ENCODE data around the gene LRCH1. TPM values are rescaled to one million over a fixed set of nuclear protein-coding genes. Genes with fewer than 3 reads are reported as not detected.

Gene LRCH1
- total RNA-seq, 1 experiment from 2014 or later, result 16.5 TPM

DNA sequence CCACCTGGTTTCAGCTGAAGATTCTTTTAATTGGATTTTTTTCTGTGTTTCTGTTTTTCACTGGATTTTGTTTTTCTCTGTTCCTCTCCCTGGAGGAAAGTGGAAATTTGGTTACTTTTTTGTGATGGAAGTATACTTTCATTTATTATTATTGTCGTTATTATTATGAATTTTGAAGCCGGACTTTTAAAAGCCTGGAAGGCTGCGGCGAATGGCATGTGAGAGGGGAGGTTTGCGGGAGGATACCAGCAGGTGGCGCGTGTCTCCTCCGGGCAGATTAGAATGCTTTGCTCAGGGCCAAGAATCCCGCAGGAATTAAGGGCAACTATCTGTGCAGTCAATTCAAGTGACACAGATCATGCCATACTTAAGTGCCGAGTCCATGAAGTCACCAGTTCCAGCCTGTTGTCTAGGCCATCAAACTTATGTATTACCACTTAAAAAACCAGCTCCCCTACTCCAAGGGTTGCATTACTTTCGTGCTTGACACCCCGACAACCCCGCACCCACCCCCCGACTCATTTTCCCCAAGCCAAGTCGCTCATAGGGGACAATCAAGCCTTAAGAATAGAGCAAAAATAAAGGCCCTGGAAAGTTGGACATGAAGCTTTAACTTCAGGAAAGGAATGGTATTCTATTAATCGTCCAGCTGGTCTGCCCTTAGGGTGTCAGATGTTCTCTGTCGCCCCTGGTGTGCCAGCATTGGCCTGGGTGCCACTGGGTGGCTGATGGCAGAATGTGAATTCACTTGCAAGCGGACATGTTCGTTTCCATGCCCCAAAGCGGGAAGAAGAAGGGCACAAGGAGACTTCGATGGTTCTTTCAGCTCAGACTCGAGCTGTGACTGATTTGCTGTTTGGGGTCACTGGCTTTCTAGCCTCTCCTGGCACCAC is 1.3 kb upstream of the LRCH1 start:
- Mint-ChIP-seq H3K27ac (ENCODE audit: low read depth, unreplicated experiment) (no peak overlapping the region), H3K4me3 (ENCODE audit: unreplicated experiment) (peak overlapping the region; percentile 48), H3K9me3 (ENCODE audit: unreplicated experiment) (no peaks in the 10 kb centered on the region), H3K36me3 (ENCODE audit: insufficient read depth, unreplicated experiment) (peaks cover 4% of the 10 kb centered on the region), H3K4me1 (ENCODE audit: insufficient read depth, unreplicated experiment) (peaks cover 27% of the 10 kb centered on the region), H3K27me3 (ENCODE audit: insufficient read depth, unreplicated experiment) (no peaks in the 10 kb centered on the region)
- CTCF ChIA-PET, result interaction anchor here (0.5 to 3.9 kb wide), 58 partner anchors 10 to 1983 kb away, joined by 3 to 57 read pairs (median 5); no protein-coding TSS in a partner anchor
- intact Hi-C loops (cut with micrococcal nuclease), result loop anchor here (1.0 to 5.0 kb wide), 3 partner anchors 59 to 246 kb away; partner anchors contain the start of gene ESD
- DNase-seq (ENCODE audit: unreplicated experiment), result peak; percentile 77
- POLR2A ChIA-PET, result interaction anchor here (0.7 to 3.7 kb wide), 17 partner anchors 21 to 170 kb away, joined by 3 to 40 read pairs (median 5); no protein-coding TSS in a partner anchor
- BruUV-seq (replicated peaks), result no TSS peak
- TF ChIP-seq, protein P1, sequence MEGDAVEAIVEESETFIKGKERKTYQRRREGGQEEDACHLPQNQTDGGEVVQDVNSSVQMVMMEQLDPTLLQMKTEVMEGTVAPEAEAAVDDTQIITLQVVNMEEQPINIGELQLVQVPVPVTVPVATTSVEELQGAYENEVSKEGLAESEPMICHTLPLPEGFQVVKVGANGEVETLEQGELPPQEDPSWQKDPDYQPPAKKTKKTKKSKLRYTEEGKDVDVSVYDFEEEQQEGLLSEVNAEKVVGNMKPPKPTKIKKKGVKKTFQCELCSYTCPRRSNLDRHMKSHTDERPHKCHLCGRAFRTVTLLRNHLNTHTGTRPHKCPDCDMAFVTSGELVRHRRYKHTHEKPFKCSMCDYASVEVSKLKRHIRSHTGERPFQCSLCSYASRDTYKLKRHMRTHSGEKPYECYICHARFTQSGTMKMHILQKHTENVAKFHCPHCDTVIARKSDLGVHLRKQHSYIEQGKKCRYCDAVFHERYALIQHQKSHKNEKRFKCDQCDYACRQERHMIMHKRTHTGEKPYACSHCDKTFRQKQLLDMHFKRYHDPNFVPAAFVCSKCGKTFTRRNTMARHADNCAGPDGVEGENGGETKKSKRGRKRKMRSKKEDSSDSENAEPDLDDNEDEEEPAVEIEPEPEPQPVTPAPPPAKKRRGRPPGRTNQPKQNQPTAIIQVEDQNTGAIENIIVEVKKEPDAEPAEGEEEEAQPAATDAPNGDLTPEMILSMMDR (IDR thresholded peaks at IDR 0.05; ENCODE audit: unreplicated experiment), result peak; percentile 83

GRCh38 chr13:46552303-46552682 is 677 bp upstream of the LRCH1 start:
- no TSS peak for BruUV-seq (replicated peaks)
- H3K27ac Mint-ChIP-seq (ENCODE audit: low read depth, unreplicated experiment), result peak overlapping the region; percentile 82

GRCh38 chr13:46553521-46553885 is 533 bp downstream of the LRCH1 start:
- intact Hi-C loops (cut with micrococcal nuclease), result loop anchor here (5.0 kb wide), 1 partner anchor 244 kb away; the partner anchor contains the start of gene ESD
- Mint-ChIP-seq H3K4me1 (ENCODE audit: insufficient read depth, unreplicated experiment) (peaks cover 28% of the 10 kb centered on the region), H3K27me3 (ENCODE audit: insufficient read depth, unreplicated experiment) (no peaks in the 10 kb centered on the region), H3K9me3 (ENCODE audit: unreplicated experiment) (no peaks in the 10 kb centered on the region), H3K27ac (ENCODE audit: low read depth, unreplicated experiment) (peak overlapping the region; percentile 82), H3K4me3 (ENCODE audit: unreplicated experiment) (peak overlapping the region; percentile 74), H3K36me3 (ENCODE audit: insufficient read depth, unreplicated experiment) (peaks cover 4% of the 10 kb centered on the region)
- POLR2A ChIA-PET, result interaction anchor here (1.0 to 3.7 kb wide), 2 partner anchors 42 to 48 kb away, joined by 3 to 40 read pairs; no protein-coding TSS in a partner anchor
- DNase-seq (ENCODE audit: unreplicated experiment), result peak; percentile 12
- TF ChIP-seq, protein P1 (IDR thresholded peaks at IDR 0.05; ENCODE audit: unreplicated experiment), result no peak
- no TSS peak for BruUV-seq (replicated peaks)
- CTCF ChIA-PET, result interaction anchor here (3.9 kb wide), 1 partner anchor 166 kb away, joined by 57 read pairs; no protein-coding TSS in a partner anchor

More at GRCh38 chr13:46552303-46552682, 677 bp upstream of the LRCH1 start:
- H3K27me3 Mint-ChIP-seq (ENCODE audit: insufficient read depth, unreplicated experiment), result no peaks in the 10 kb centered on the region
- DNase-seq (ENCODE audit: unreplicated experiment), result no peak
- ChIA-PET POLR2A (interaction anchor here (0.6 to 3.7 kb wide), 19 partner anchors 22 to 169 kb away, joined by 3 to 40 read pairs (median 4); no protein-coding TSS in a partner anchor), CTCF (interaction anchor here (0.5 to 3.9 kb wide), 55 partner anchors 9 to 656 kb away, joined by 3 to 57 read pairs (median 5); no protein-coding TSS in a partner anchor)
- TF ChIP-seq, protein P1 (IDR thresholded peaks at IDR 0.05; ENCODE audit: unreplicated experiment), result no peak
- intact Hi-C loops (cut with micrococcal nuclease), result loop anchor here (5.0 kb wide), 1 partner anchor 245 kb away; the partner anchor contains the start of gene ESD
- H3K9me3 Mint-ChIP-seq (ENCODE audit: unreplicated experiment), result no peaks in the 10 kb centered on the region
- peaks cover 28% of the 10 kb centered on the region for H3K4me1 Mint-ChIP-seq (ENCODE audit: insufficient read depth, unreplicated experiment)
- peak overlapping the region; percentile 74 for H3K4me3 Mint-ChIP-seq (ENCODE audit: unreplicated experiment)
- peaks cover 4% of the 10 kb centered on the region for H3K36me3 Mint-ChIP-seq (ENCODE audit: insufficient read depth, unreplicated experiment)
